Activated CD8-positive, alpha-beta T cell treated with anti-CD3 and anti-CD28 coated beads for 36 hours (primary cell): ENCODE data around the gene UBE3B. TPM values are rescaled to one million over a fixed set of nuclear protein-coding genes. Genes with fewer than 3 reads are reported as not detected.

Experiments
- ATAC-seq: fragments of 200-7000 bp; cut with Tn5 transposase; one replicate; pipeline ENCODE4 v1.10.0; 2021; ENCODE audit warnings: mild to moderate bottlenecking, moderate library complexity
- CTCF ChIA-PET: fragments of 350-600 bp; sonication (Branson Sonifier 250); formaldehyde crosslinking; loops from one replicate; lab custom pipeline; 2021; ENCODE audit warnings: antibody characterized with exemption; lab: Charles Lee
- POLR2A ChIA-PET: fragments of 350-600 bp; sonication (Branson Sonifier 250); formaldehyde crosslinking; loops from one replicate; lab custom pipeline; 2021; ENCODE audit warnings: antibody characterized with exemption; lab: Charles Lee
- DNase-seq: peaks from one replicate; pipeline ENCODE4 v3.0.0-alpha.2; 2020
- H3K27ac Mint-ChIP-seq: one replicate; pipeline ENCODE4 v1.8.0; 2021; ENCODE audit warnings: mild to moderate bottlenecking, mixed read lengths
- H3K27me3 Mint-ChIP-seq: one replicate; pipeline ENCODE4 v1.8.0; 2021; ENCODE audit warnings: mixed read lengths
- H3K36me3 Mint-ChIP-seq: one replicate; pipeline ENCODE4 v1.8.0; 2021; ENCODE audit warnings: low read depth, mixed read lengths
- H3K4me1 Mint-ChIP-seq: one replicate; pipeline ENCODE4 v1.8.0; 2021; ENCODE audit warnings: low read depth, mixed read lengths
- H3K4me3 Mint-ChIP-seq: one replicate; pipeline ENCODE4 v1.8.0; 2021; ENCODE audit warnings: mild to moderate bottlenecking, moderate library complexity, mixed read lengths
- H3K9me3 Mint-ChIP-seq: one replicate; pipeline ENCODE4 v1.8.0; 2021; ENCODE audit warnings: mixed read lengths
- CTCF ChIP-seq: fragments of 200-600 bp; IDR thresholded peaks from one replicate; pipeline ENCODE4 v1.8.0; 2022; ENCODE audit warnings: antibody characterized with exemption, mild to moderate bottlenecking
- intact Hi-C: fragments of 100-400 bp; cut with micrococcal nuclease; formaldehyde crosslinking; loops from one replicate; pipeline ENCODE4 v1.10.0; 2022
- total RNA-seq, 2 experiments: library from RNA; stranded (reverse); gene quantifications; one replicate each; pipeline ENCODE4 v1.2.3, GENCODE V29; 2021

UBE3B gene
- total RNA-seq, 2 experiments from 2014 or later = 22.5 to 24.9 TPM

GRCh38 chr12:109489955-109490565 lies 12.6 kb downstream of the UBE3B start:
- H3K9me3 Mint-ChIP-seq = no peaks in the 10 kb centered on the region
- CTCF ChIA-PET = interaction anchor here (1.6 kb wide), 1 partner anchor 10 kb away, joined by 6 read pairs; no protein-coding TSS in a partner anchor
- POLR2A ChIA-PET = interaction anchor here (0.8 kb wide), 1 partner anchor 13 kb away, joined by 4 read pairs; the partner anchor contains the start of gene UBE3B
- TF ChIP-seq CTCF = no peak
- no peaks in the 10 kb centered on the region for H3K27me3 Mint-ChIP-seq
- no peak overlapping the region for H3K4me3 Mint-ChIP-seq
- peaks cover 24% of the 10 kb centered on the region for H3K36me3 Mint-ChIP-seq
- intact Hi-C loops = no loop called here
- DNase-seq (no peak), ATAC-seq (no peak)
- H3K27ac Mint-ChIP-seq = no peak overlapping the region
- H3K4me1 Mint-ChIP-seq = peaks cover 3% of the 10 kb centered on the region

GRCh38 chr12:109491671-109492070 lies 14.2 kb downstream of the UBE3B start:
- Mint-ChIP-seq H3K27ac (no peak overlapping the region), H3K36me3 (peaks cover 37% of the 10 kb centered on the region), H3K4me1 (peaks cover 5% of the 10 kb centered on the region), H3K9me3 (no peaks in the 10 kb centered on the region), H3K27me3 (no peaks in the 10 kb centered on the region), H3K4me3 (no peak overlapping the region)
- TF ChIP-seq CTCF = no peak
- CTCF ChIA-PET = no interaction called here
- ATAC-seq (no peak), DNase-seq (no peak)
- intact Hi-C loops = no loop called here
- POLR2A ChIA-PET = interaction anchor here (0.6 kb wide), 1 partner anchor 15 kb away, joined by 3 read pairs; the partner anchor contains the start of gene KCTD10

- H3K27ac Mint-ChIP-seq = no peak overlapping the region
- intact Hi-C loops = no loop called here
- CTCF ChIA-PET = no interaction called here
Measured at GRCh38 chr12:109492371-109492770, 14.9 kb downstream of the UBE3B start.

GRCh38 chr12:109493090-109493489 lies 15.7 kb downstream of the UBE3B start:
- no peak overlapping the region for H3K27ac Mint-ChIP-seq
- H3K9me3 Mint-ChIP-seq = no peaks in the 10 kb centered on the region
- no peak for TF ChIP-seq CTCF
- ATAC-seq = no peak
- H3K4me3 Mint-ChIP-seq = no peak overlapping the region
- no peak for DNase-seq
- intact Hi-C loops = no loop called here
- H3K4me1 Mint-ChIP-seq = peaks cover 5% of the 10 kb centered on the region
- H3K36me3 Mint-ChIP-seq = peaks cover 38% of the 10 kb centered on the region
- POLR2A ChIA-PET = interaction anchor here (0.9 to 2.1 kb wide), 2 partner anchors 16 to 17 kb away, joined by 3 to 6 read pairs; partner anchors contain the start of genes KCTD10 and UBE3B
- no peaks in the 10 kb centered on the region for H3K27me3 Mint-ChIP-seq
- CTCF ChIA-PET = interaction anchor here (1.1 kb wide), 1 partner anchor 282 kb away, joined by 3 read pairs; no protein-coding TSS in a partner anchor

More at GRCh38 chr12:109492371-109492770, 14.9 kb downstream of the UBE3B start:
- no peaks in the 10 kb centered on the region for H3K27me3 Mint-ChIP-seq
- POLR2A ChIA-PET = no interaction called here
- no peak overlapping the region for H3K4me3 Mint-ChIP-seq
- H3K9me3 Mint-ChIP-seq = no peaks in the 10 kb centered on the region
- peaks cover 37% of the 10 kb centered on the region for H3K36me3 Mint-ChIP-seq
- DNase-seq = no peak
- ATAC-seq = no peak
- peaks cover 5% of the 10 kb centered on the region for H3K4me1 Mint-ChIP-seq
- no peak for TF ChIP-seq CTCF

- TF ChIP-seq CTCF = no peak
Measured at GRCh38 chr12:109493938-109494337, 16.5 kb downstream of the UBE3B start.

More at GRCh38 chr12:109493938-109494337, 16.5 kb downstream of the UBE3B start:
- Mint-ChIP-seq H3K36me3 (peaks cover 38% of the 10 kb centered on the region), H3K27ac (no peak overlapping the region), H3K4me3 (no peak overlapping the region), H3K9me3 (no peaks in the 10 kb centered on the region), H3K27me3 (no peaks in the 10 kb centered on the region), H3K4me1 (peaks cover 5% of the 10 kb centered on the region)
- ChIA-PET POLR2A (interaction anchor here (2.1 kb wide), 1 partner anchor 17 kb away, joined by 6 read pairs; the partner anchor contains the start of genes KCTD10 and UBE3B), CTCF (interaction anchor here (0.5 to 1.4 kb wide), 3 partner anchors 104 to 281 kb away, joined by 3 read pairs; no protein-coding TSS in a partner anchor)
- ATAC-seq (no peak), DNase-seq (no peak)
- intact Hi-C loops = no loop called here
